HG03439 (cell line): ENCODE results near the gene F2RL3.
"Not testable (repeated sequence)": the region's sequence is repeated elsewhere in the genome, so short reads cannot be mapped to it uniquely, and the experiment has no call there.

Source experiments
- ATAC-seq: cut with Tn5 transposase; IDR thresholded peaks from one replicate; pipeline ENCODE4 v1.9.1; 2021; ENCODE audit warnings: mild to moderate bottlenecking, moderate library complexity; ENCODE audit not compliant: unreplicated experiment

F2RL3 gene

GRCh38 chr19:16874250-16874977, 14.4 kb upstream of the F2RL3 start:
- no peak for ATAC-seq

- not testable (repeated sequence) for ATAC-seq
Measured at GRCh38 chr19:16874978-16875299, 13.9 kb upstream of the F2RL3 start.

- no peak for ATAC-seq
Measured at GRCh38 chr19:16875584-16876555, 12.9 kb upstream of the F2RL3 start.

- no peak for ATAC-seq
Measured at GRCh38 chr19:16876904-16877361, 11.9 kb upstream of the F2RL3 start.

GRCh38 chr19:16877581-16877980, 11.2 kb upstream of the F2RL3 start:
- no peak for ATAC-seq

- ATAC-seq = no peak
Measured at GRCh38 chr19:16878181-16878965, 10.4 kb upstream of the F2RL3 start.

- ATAC-seq = no peak
Measured at GRCh38 chr19:16880884-16881554, 7.8 kb upstream of the F2RL3 start.

GRCh38 chr19:16882146-16882545, 6.7 kb upstream of the F2RL3 start:
- no peak for ATAC-seq

- no peak for ATAC-seq
Measured at GRCh38 chr19:16883522-16883921, 5.3 kb upstream of the F2RL3 start.

GRCh38 chr19:16885166-16885565, 3.6 kb upstream of the F2RL3 start:
- no peak for ATAC-seq

GRCh38 chr19:16886305-16886880, 2.4 kb upstream of the F2RL3 start:
- no peak for ATAC-seq

- no peak for ATAC-seq
Measured at GRCh38 chr19:16887353-16888265, 1.2 kb upstream of the F2RL3 start.

- no peak for ATAC-seq
Measured at GRCh38 chr19:16889366-16889882, 625 bp downstream of the F2RL3 start.

GRCh38 chr19:16889883-16890460, 1.2 kb downstream of the F2RL3 start:
- no peak for ATAC-seq

GRCh38 chr19:16890461-16891184, 1.8 kb downstream of the F2RL3 start:
- no peak for ATAC-seq

GRCh38 chr19:16891696-16892382, 3.0 kb downstream of the F2RL3 start:
- ATAC-seq = no peak

- no peak for ATAC-seq
Measured at GRCh38 chr19:16892436-16892835, 3.6 kb downstream of the F2RL3 start.
